ENCODE measurements around the gene PACSIN1. TPM values are rescaled to one million over a fixed set of nuclear protein-coding genes. Genes with fewer than 3 reads are reported as not detected.

PACSIN1 gene
- total RNA-seq, 1 experiment from 2014 or later = 5.0 TPM

DNA sequence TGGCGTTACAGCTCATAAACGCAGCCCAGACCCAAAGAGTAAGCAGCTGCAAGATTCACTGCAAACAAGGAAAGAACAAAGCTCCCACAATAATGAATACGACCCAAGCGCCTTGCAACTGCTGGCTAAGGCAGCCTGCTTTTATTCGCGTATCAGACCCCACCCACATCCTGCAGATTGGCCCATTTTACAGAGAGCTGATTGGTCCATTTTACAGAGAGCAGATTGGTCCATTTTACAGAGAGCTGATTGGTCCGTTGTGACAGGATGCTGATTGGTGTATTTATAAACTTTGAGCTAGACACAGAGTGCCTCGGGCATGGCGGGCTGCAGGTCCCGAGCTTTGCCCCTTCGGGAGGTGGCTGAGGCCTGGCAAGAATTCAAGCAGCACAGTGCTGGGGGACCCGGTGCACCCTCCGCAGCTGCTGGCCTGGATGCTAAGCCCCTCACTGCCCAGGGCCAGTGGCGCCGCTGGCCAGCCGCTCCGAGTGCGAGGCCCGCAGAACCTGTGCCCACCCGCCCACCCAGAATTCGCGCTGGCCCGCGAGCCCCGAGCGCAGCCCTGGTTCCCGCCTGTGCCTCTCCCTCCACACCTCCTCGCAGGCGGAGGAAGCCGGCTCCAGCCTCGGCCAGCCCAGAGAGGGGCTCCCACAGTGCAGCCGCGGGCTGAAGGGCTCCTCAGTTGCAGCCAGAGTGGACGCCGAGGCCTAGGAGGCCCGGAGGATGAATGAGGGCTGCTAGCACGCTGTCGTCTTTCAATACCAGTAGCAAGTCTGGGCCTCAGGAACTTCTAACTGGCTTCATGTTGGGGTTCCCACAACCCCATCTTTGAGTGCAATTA, 28.9 kb upstream of the PACSIN1 start:
- RAD21 ChIA-PET (ENCODE audit: low non-redundant PET in 1 of 2, low total read pairs in 2 of 2, uncharacterized antibody in 2 of 2, unreplicated experiment in 2 of 2) = no interaction called here
- no peaks in the 10 kb centered on the region for H4K20me1 ChIP-seq (ENCODE audit: insufficient read depth)
- H3K27me3 ChIP-seq (ENCODE audit: insufficient read depth, low read length) = no peaks in the 10 kb centered on the region
- no peaks in the 10 kb centered on the region for H3K36me3 ChIP-seq (ENCODE audit: control insufficient read depth in 1 of 2, insufficient read depth in 2 of 2, low read length in 2 of 2)
- H3K27ac ChIP-seq (ENCODE audit: low read depth, low read length) = no peak overlapping the region
- H3K9me2 ChIP-seq (ENCODE audit: insufficient read depth) = no peaks in the 10 kb centered on the region
- H2AFZ ChIP-seq (ENCODE audit: low read depth, low read length, poor library complexity, severe bottlenecking) = no peak overlapping the region
- no peaks in the 10 kb centered on the region for H3K9me3 ChIP-seq (ENCODE audit: control insufficient read depth in 1 of 2, insufficient read depth in 1 of 2, low read depth in 1 of 2, low read length in 2 of 2)
- intact Hi-C loops (cut with micrococcal nuclease) = no loop called here
- no peaks in the 10 kb centered on the region for H3K4me1 ChIP-seq (ENCODE audit: control insufficient read depth in 1 of 2, insufficient read depth in 2 of 2, low read length in 2 of 2)
- no peak for DNase-seq (ENCODE audit: low read depth, low spot score)
- BruUV-seq (replicated peaks) = no TSS peak
- H3K4me3 ChIP-seq (replicated peaks in 1 of 2; ENCODE audit: low read depth in 1 of 2, low read length in 2 of 2) = no peak overlapping the region
- H3K79me2 ChIP-seq (ENCODE audit: insufficient read depth, low read length) = no peaks in the 10 kb centered on the region
- no peak overlapping the region for H3K4me2 ChIP-seq (ENCODE audit: low read length)
- no peak for ATAC-seq
- POLR2A ChIA-PET = interaction anchor here (0.7 to 1.5 kb wide), 2 partner anchors 10 to 11 kb away, joined by 3 to 8 read pairs; partner anchors contain the start of gene RPS10
- CTCF ChIA-PET = no interaction called here
- no peak overlapping the region for H3K9ac ChIP-seq (ENCODE audit: low read length)
- TF ChIP-seq FOSL1 (IDR thresholded peaks at IDR 0.05; ENCODE audit: low read depth) (no peak), SIN3A (IDR thresholded peaks at IDR 0.05; ENCODE audit: low read depth) (no peak), POLR2A (IDR thresholded peaks at IDR 0.05; ENCODE audit: borderline replicate concordance, extremely low read depth, insufficient read depth, insufficient read length) (no peak), CBX3 (IDR thresholded peaks at IDR 0.05; ENCODE audit: low read depth) (no peak), ELF1 (IDR thresholded peaks at IDR 0.05; ENCODE audit: borderline replicate concordance, low read depth) (no peak), RAD21 (IDR thresholded peaks at IDR 0.05; ENCODE audit: low read depth) (no peak), ATF3 (IDR thresholded peaks at IDR 0.05) (no peak), JUND (IDR thresholded peaks at IDR 0.05) (no peak), CTCF (IDR thresholded peaks at IDR 0.05 in 2 of 3, conservative IDR thresholded peaks at IDR 0.05 in 1 of 3; ENCODE audit: borderline replicate concordance in 1 of 3, insufficient read depth in 1 of 3, low read depth in 2 of 3, low read length in 2 of 3) (no peak), SP1 (IDR thresholded peaks at IDR 0.05; ENCODE audit: low read depth) (no peak)
- TF ChIP-seq, protein P1, sequence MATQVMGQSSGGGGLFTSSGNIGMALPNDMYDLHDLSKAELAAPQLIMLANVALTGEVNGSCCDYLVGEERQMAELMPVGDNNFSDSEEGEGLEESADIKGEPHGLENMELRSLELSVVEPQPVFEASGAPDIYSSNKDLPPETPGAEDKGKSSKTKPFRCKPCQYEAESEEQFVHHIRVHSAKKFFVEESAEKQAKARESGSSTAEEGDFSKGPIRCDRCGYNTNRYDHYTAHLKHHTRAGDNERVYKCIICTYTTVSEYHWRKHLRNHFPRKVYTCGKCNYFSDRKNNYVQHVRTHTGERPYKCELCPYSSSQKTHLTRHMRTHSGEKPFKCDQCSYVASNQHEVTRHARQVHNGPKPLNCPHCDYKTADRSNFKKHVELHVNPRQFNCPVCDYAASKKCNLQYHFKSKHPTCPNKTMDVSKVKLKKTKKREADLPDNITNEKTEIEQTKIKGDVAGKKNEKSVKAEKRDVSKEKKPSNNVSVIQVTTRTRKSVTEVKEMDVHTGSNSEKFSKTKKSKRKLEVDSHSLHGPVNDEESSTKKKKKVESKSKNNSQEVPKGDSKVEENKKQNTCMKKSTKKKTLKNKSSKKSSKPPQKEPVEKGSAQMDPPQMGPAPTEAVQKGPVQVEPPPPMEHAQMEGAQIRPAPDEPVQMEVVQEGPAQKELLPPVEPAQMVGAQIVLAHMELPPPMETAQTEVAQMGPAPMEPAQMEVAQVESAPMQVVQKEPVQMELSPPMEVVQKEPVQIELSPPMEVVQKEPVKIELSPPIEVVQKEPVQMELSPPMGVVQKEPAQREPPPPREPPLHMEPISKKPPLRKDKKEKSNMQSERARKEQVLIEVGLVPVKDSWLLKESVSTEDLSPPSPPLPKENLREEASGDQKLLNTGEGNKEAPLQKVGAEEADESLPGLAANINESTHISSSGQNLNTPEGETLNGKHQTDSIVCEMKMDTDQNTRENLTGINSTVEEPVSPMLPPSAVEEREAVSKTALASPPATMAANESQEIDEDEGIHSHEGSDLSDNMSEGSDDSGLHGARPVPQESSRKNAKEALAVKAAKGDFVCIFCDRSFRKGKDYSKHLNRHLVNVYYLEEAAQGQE (IDR thresholded peaks at IDR 0.05; ENCODE audit: low read depth) = no peak
- TF ChIP-seq, protein P2, sequence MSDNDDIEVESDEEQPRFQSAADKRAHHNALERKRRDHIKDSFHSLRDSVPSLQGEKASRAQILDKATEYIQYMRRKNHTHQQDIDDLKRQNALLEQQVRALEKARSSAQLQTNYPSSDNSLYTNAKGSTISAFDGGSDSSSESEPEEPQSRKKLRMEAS (IDR thresholded peaks at IDR 0.05) = no peak
